GM12864 (cell line): ENCODE measurements around the gene PCDHA6.
"Not testable (repeated sequence)": the region's sequence is repeated elsewhere in the genome, so short reads cannot be mapped to it uniquely, and the experiment has no call there.

Source experiments
- DNase-seq: peaks from one replicate; pipeline ENCODE4 v3.0.0-alpha.2; 2011; ENCODE audit warnings: low read depth
- H3K4me3 ChIP-seq: 2 replicates; pipeline ENCODE4 v1.5.1; 2011; ENCODE audit warnings: mild to moderate bottlenecking, low read depth, low read length, control low read depth
- CTCF ChIP-seq: IDR thresholded peaks from 2 replicates; pipeline ENCODE4 v1.5.1; 2011; ENCODE audit warnings: low read depth, mild to moderate bottlenecking, moderate library complexity, low read length, control low read depth, inconsistent platforms; ENCODE audit errors: missing control alignments

PCDHA6 gene

GRCh38 chr5:140828362-140828737 lies 590 bp downstream of the PCDHA6 start:
- no peak for DNase-seq
- no peak for TF ChIP-seq CTCF
- H3K4me3 ChIP-seq: no peak overlapping the region

GRCh38 chr5:140829511-140830501 lies 2.0 kb downstream of the PCDHA6 start:
- DNase-seq, H3K4me3 ChIP-seq: not testable (repeated sequence)

- DNase-seq: no peak
- no peak within 1 kb of the TSS for H3K4me3 ChIP-seq
- TF ChIP-seq CTCF: no peak
Measured at GRCh38 chr5:140833993-140834392, 6.2 kb downstream of the PCDHA6 start, which contains the start of gene PCDHA7. TSS of gene PCDHA7 (plus strand) at chr5:140834269. CDS start at chr5:140834384, 115 bp downstream.

DNA sequence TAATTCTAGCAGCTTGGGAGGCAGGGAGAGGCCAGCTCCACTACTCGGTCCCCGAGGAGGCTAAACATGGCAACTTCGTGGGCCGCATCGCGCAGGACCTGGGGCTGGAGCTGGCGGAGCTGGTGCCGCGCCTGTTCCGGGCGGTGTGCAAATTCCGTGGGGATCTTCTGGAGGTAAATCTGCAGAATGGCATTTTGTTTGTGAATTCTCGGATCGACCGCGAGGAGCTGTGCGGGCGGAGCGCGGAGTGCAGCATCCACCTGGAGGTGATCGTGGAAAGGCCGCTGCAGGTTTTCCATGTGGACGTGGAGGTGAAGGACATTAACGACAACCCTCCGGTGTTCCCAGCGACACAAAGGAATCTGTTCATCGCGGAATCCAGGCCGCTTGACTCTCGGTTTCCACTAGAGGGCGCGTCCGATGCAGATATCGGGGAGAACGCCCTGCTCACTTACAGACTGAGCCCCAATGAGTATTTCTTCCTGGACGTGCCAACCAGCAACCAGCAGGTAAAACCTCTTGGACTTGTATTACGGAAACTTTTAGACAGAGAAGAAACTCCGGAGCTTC lies 6.8 kb downstream of the PCDHA6 start:
- not testable (repeated sequence) for DNase-seq

DNA sequence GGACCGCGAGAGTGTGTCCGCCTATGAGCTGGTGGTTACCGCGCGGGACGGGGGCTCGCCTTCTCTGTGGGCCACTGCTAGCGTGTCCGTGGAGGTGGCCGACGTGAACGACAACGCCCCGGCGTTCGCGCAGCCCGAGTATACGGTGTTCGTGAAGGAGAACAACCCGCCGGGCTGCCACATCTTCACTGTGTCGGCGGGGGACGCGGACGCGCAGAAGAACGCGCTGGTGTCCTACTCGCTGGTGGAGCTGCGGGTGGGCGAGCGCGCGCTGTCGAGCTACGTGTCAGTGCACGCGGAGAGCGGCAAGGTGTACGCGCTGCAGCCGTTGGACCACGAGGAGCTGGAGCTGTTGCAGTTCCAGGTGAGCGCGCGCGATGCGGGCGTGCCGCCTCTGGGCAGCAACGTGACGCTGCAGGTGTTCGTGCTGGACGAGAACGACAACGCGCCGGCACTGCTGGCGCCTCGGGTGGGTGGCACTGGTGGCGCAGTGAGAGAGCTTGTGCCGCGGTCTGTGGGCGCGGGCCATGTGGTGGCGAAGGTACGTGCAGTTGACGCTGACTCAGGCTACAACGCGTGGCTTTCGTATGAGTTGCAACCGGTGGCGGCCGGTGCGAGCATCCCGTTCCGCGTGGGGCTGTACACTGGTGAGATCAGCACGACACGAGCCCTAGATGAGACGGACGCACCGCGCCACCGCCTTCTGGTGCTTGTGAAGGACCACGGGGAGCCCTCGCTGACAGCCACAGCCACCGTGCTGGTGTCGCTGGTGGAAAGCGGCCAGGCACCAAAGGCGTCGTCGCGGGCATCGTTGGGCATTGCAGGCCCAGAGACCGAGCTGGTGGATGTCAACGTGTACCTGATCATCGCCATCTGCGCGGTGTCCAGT lies 8.1 kb downstream of the PCDHA6 start:
- no peak for DNase-seq
- H3K4me3 ChIP-seq: no peak overlapping the region
- no peak for TF ChIP-seq CTCF

More for the DNA sequence above, 6.8 kb downstream of the PCDHA6 start:
- H3K4me3 ChIP-seq: not testable (repeated sequence)

DNA sequence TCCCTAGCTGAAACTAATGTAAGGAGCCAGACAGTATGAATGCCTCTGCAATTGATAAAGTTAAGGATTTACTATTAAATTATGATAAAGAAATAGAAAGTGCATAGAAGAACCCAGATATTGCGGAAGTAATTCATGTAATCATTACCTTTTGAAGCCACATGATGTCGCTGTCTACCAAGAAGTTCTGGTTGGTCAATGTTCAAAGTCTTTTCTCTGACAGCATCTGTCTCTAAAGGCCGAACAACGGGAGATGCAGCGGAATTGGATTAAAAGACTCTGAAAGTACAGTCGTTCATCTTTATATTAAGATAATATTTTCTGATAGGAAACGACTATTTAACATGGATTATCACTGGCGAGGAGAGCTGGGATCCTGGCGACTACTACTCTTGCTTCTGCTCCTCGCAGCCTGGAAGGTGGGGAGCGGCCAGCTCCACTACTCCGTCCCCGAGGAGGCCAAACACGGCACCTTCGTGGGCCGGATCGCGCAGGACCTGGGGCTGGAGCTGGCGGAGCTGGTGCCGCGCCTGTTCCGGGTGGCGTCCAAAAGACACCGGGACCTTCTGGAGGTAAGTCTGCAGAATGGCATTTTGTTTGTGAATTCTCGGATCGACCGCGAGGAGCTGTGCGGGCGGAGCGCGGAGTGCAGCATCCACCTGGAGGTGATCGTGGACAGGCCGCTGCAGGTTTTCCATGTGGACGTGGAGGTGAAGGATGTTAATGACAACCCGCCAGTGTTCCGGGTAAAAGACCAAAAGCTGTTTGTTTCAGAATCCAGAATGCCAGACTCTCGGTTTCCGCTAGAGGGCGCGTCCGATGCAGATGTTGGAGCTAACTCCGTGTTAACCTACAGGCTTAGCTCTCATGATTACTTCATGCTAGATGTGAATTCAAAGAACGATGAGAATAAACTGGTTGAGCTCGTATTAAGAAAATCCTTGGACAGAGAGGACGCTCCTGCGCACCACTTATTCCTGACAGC lies 13.5 kb downstream of the PCDHA6 start, which contains the start of gene PCDHA8:
Gene PCDHA8 (plus strand): TSS at position 210 of the 985 bp plus-strand sequence. CDS start 135 bp downstream, at position 345.
- H3K4me3 ChIP-seq: no peak within 1 kb of the TSS
- no peak for DNase-seq
- no peak for TF ChIP-seq CTCF
